OCI-LY3 (cell line): ENCODE measurements around the gene C1QTNF5.

Experiments used
- H2AFZ ChIP-seq: fragments of 200-600, 300-600 bp; shearing (Covaris generic); 2 replicates; pipeline ENCODE4 v1.6.0; 2014; ENCODE audit warnings: antibody characterized with exemption, low read depth, low read length
- H3K27ac ChIP-seq: fragments of 200-600, 300-600 bp; sonication (generic); 2 replicates; pipeline ENCODE4 v1.5.1; 2014; ENCODE audit warnings: mild to moderate bottlenecking, low read length, moderate library complexity, mixed read lengths
- H3K27me3 ChIP-seq: fragments of 200-600, 300-600 bp; sonication (generic); 2 replicates; pipeline ENCODE4 v1.6.1; 2014; ENCODE audit warnings: low read depth, low read length, mixed read lengths
- H3K36me3 ChIP-seq: fragments of 200-600, 300-600 bp; sonication (generic); replicated peaks from 2 replicates; pipeline ENCODE3; 2014; ENCODE audit warnings: low read depth, low read length, mixed read lengths
- H3K4me1 ChIP-seq: fragments of 300-600, 200-600 bp; sonication (generic); 2 replicates; pipeline ENCODE4 v1.6.1; 2014; ENCODE audit warnings: low read length, mixed read lengths
- H3K4me2 ChIP-seq: fragments of 200-600, 300-600 bp; sonication (generic); 2 replicates; pipeline ENCODE4 v1.6.1; 2014; ENCODE audit warnings: low read length, mixed read lengths
- H3K4me3 ChIP-seq: fragments of 300-600, 200-600 bp; sonication (generic); 2 replicates; pipeline ENCODE4 v1.5.1; 2014; ENCODE audit warnings: antibody characterized with exemption, mild to moderate bottlenecking, low read length, moderate library complexity
- H3K79me2 ChIP-seq: fragments of 300-600, 200-600 bp; shearing (Covaris generic); 2 replicates; pipeline ENCODE4 v1.6.1; 2014; ENCODE audit warnings: mild to moderate bottlenecking, low read length, mixed read lengths
- H3K9ac ChIP-seq: fragments of 300-600, 200-600 bp; shearing (Covaris generic); 2 replicates; pipeline ENCODE4 v1.6.0; 2014; ENCODE audit warnings: mild to moderate bottlenecking, low read length, moderate library complexity
- H3K9me3 ChIP-seq: fragments of 200-600, 300-600 bp; shearing (Covaris generic); 2 replicates; pipeline ENCODE4 v1.6.1; 2014; ENCODE audit warnings: low read length, mixed read lengths; ENCODE audit not compliant: insufficient read depth
- H4K20me1 ChIP-seq: fragments of 200-600, 300-600 bp; sonication (generic); 2 replicates; pipeline ENCODE4 v1.6.1; 2016; ENCODE audit warnings: low read length, mixed read lengths; ENCODE audit not compliant: insufficient read depth
- CTCF ChIP-seq: fragments of 200-600, 300-600 bp; sonication (generic); IDR thresholded peaks from 2 replicates; pipeline ENCODE4 v1.5.1; 2014; ENCODE audit warnings: antibody characterized with exemption, low read length, low read depth
- EZH2phosphoT487 ChIP-seq: fragments of 200-600 bp; shearing (Covaris generic); IDR thresholded peaks from 2 replicates; pipeline ENCODE4 v1.6.1; 2018; ENCODE audit warnings: antibody characterized with exemption, mixed run types, low read depth

The C1QTNF5 gene

GRCh38 chr11:119309411-119309810 is 31.3 kb downstream of the C1QTNF5 start:
- H3K9me3 ChIP-seq = no peaks in the 10 kb centered on the region
- H3K79me2 ChIP-seq = no peaks in the 10 kb centered on the region
- H3K9ac ChIP-seq = no peak overlapping the region
- TF ChIP-seq CTCF = no peak
- TF ChIP-seq EZH2phosphoT487 = no peak
- H3K4me3 ChIP-seq = no peak overlapping the region
- no peak overlapping the region for H3K4me2 ChIP-seq
- H3K27ac ChIP-seq = no peak overlapping the region
- peaks cover 31% of the 10 kb centered on the region for H3K36me3 ChIP-seq
- no peak overlapping the region for H2AFZ ChIP-seq
- H4K20me1 ChIP-seq = no peaks in the 10 kb centered on the region
- no peaks in the 10 kb centered on the region for H3K27me3 ChIP-seq
- no peaks in the 10 kb centered on the region for H3K4me1 ChIP-seq

GRCh38 chr11:119307974-119308373 is 32.7 kb downstream of the C1QTNF5 start:
- no peaks in the 10 kb centered on the region for H3K4me1 ChIP-seq
- H3K27me3 ChIP-seq = no peaks in the 10 kb centered on the region
- H3K9me3 ChIP-seq = no peaks in the 10 kb centered on the region
- no peak overlapping the region for H2AFZ ChIP-seq
- no peaks in the 10 kb centered on the region for H4K20me1 ChIP-seq
- TF ChIP-seq CTCF = no peak
- H3K9ac ChIP-seq = no peak overlapping the region
- H3K79me2 ChIP-seq = no peaks in the 10 kb centered on the region
- no peak overlapping the region for H3K4me2 ChIP-seq
- no peak overlapping the region for H3K27ac ChIP-seq
- peaks cover 39% of the 10 kb centered on the region for H3K36me3 ChIP-seq
- no peak overlapping the region for H3K4me3 ChIP-seq

- Histone ChIP-seq H3K27ac (no peak overlapping the region), H4K20me1 (no peaks in the 10 kb centered on the region), H3K4me2 (no peak overlapping the region), H3K79me2 (no peaks in the 10 kb centered on the region), H3K9ac (no peak overlapping the region), H3K36me3 (peaks cover 45% of the 10 kb centered on the region), H3K9me3 (no peaks in the 10 kb centered on the region), H3K4me1 (no peaks in the 10 kb centered on the region), H3K4me3 (no peak overlapping the region), H2AFZ (no peak overlapping the region), H3K27me3 (no peaks in the 10 kb centered on the region)
- TF ChIP-seq EZH2phosphoT487 (no peak), CTCF (peak; percentile 21)
Measured at GRCh38 chr11:119307219-119307618, 33.5 kb downstream of the C1QTNF5 start.

GRCh38 chr11:119306373-119306890 is 34.3 kb downstream of the C1QTNF5 start:
- Histone ChIP-seq H4K20me1 (no peaks in the 10 kb centered on the region), H3K79me2 (no peaks in the 10 kb centered on the region)
- TF ChIP-seq CTCF = no peak
- no peak for TF ChIP-seq EZH2phosphoT487

More at GRCh38 chr11:119306373-119306890, 34.3 kb downstream of the C1QTNF5 start:
- Histone ChIP-seq H3K9ac (no peak overlapping the region), H3K9me3 (no peaks in the 10 kb centered on the region), H3K4me1 (no peaks in the 10 kb centered on the region), H3K27ac (no peak overlapping the region), H3K36me3 (peaks cover 53% of the 10 kb centered on the region), H3K27me3 (no peaks in the 10 kb centered on the region), H2AFZ (no peak overlapping the region), H3K4me3 (no peak overlapping the region), H3K4me2 (no peak overlapping the region)
